OCI-LY7 (cell line): ENCODE results near the gene DNAL4.

Experiments used
- EZH2phosphoT487 ChIP-seq: fragments of 200-600 bp; sonication (generic); IDR thresholded peaks from 2 replicates; pipeline ENCODE4 v1.6.1; 2018; ENCODE audit warnings: low read depth, borderline replicate concordance, mild to moderate bottlenecking, mixed run types, antibody characterized with exemption, low read length, moderate library complexity, mixed read lengths
- TF ChIP-seq, protein P1 (sequence below): fragments of 200-600 bp; sonication (generic); conservative IDR thresholded peaks from 2 replicates; pipeline ENCODE4 v1.5.1; 2014; ENCODE audit warnings: mild to moderate bottlenecking, antibody characterized with exemption, low read length, moderate library complexity, mixed read lengths

- TF ChIP-seq, protein P1, sequence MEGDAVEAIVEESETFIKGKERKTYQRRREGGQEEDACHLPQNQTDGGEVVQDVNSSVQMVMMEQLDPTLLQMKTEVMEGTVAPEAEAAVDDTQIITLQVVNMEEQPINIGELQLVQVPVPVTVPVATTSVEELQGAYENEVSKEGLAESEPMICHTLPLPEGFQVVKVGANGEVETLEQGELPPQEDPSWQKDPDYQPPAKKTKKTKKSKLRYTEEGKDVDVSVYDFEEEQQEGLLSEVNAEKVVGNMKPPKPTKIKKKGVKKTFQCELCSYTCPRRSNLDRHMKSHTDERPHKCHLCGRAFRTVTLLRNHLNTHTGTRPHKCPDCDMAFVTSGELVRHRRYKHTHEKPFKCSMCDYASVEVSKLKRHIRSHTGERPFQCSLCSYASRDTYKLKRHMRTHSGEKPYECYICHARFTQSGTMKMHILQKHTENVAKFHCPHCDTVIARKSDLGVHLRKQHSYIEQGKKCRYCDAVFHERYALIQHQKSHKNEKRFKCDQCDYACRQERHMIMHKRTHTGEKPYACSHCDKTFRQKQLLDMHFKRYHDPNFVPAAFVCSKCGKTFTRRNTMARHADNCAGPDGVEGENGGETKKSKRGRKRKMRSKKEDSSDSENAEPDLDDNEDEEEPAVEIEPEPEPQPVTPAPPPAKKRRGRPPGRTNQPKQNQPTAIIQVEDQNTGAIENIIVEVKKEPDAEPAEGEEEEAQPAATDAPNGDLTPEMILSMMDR: no peak
- TF ChIP-seq EZH2phosphoT487: no peak
Measured at GRCh38 chr22:38740116-38740723, 53.7 kb downstream of the DNAL4 start.
